HepG2 (cell line): ENCODE measurements around the gene C11orf21. TPM values are rescaled to one million over a fixed set of nuclear protein-coding genes. Genes with fewer than 3 reads are reported as not detected.

Source experiments
- ATAC-seq: fragments of 200-7000 bp; cut with Tn5 transposase; 3 replicates; pipeline ENCODE4 v1.9.1; 2020; ENCODE audit warnings: mild to moderate bottlenecking, moderate library complexity
- BruUV-seq: library from RNA; stranded (reverse); fragments of 400-500 nt; replicated peaks from 2 replicates; lab custom pipeline; 2021; lab: Mats Ljungman, UMichigan
- CTCF ChIA-PET: fragments of 300-600 bp; formaldehyde crosslinking; extraction: SDS; loops from one replicate; lab custom pipeline; 2021; ENCODE audit warnings: low total read pairs, inconsistent platforms, low intra/inter-chr PET ratio; lab: Yijun Ruan, JAX
- POLR2A ChIA-PET: fragments of 350-600 bp; sonication (Branson Sonifier 250); formaldehyde crosslinking; loops from one replicate; lab custom pipeline; 2020; ENCODE audit warnings: antibody characterized with exemption, inconsistent platforms; lab: Yijun Ruan, JAX
- DNase-seq: peaks from one replicate; pipeline ENCODE4 v3.0.0-alpha.2; 2015; ENCODE audit warnings: low spot score
- FAIRE-seq: peaks from 3 replicates; lab custom pipeline; 2011; peaks lifted over from hg19 to GRCh38; lab: Jason Lieb, UNC
- H2AFZ ChIP-seq: one replicate; pipeline ENCODE4 v1.6.1; 2011; ENCODE audit warnings: low read length, inconsistent platforms
- H3K27ac ChIP-seq: fragments of 300-600 bp; 3 replicates; pipeline ENCODE4 v1.8.0; 2011; ENCODE audit warnings: mixed run types, mild to moderate bottlenecking, mixed read lengths, low read length, inconsistent platforms; ENCODE audit not compliant: insufficient read depth; ENCODE audit errors: extremely low read length
- H3K27me3 ChIP-seq, 2 experiments: fragments of 200-600 bp in 1 of 2; 2 replicates in 1 of 2; 3 replicates in 1 of 2; pipeline versions ENCODE4 v1.6.0 to v1.8.0; 2011; ENCODE audit warnings: low read length in 2 of 2, mild to moderate bottlenecking in 2 of 2, moderate library complexity in 2 of 2, inconsistent platforms in 1 of 2; ENCODE audit not compliant: insufficient read depth in 2 of 2, control insufficient read depth in 1 of 2
- H3K36me3 ChIP-seq, 2 experiments: fragments of 200-600 bp in 1 of 2; replicated peaks in 1 of 2; 2 replicates in 1 of 2; 3 replicates in 1 of 2; pipeline versions ENCODE4 v1.5.1 to v1.8.0; 2011; ENCODE audit warnings: low read length in 2 of 2, inconsistent platforms in 1 of 2; ENCODE audit not compliant: insufficient read depth in 2 of 2, control insufficient read depth in 1 of 2
- H3K4me1 ChIP-seq: 2 replicates; pipeline ENCODE4 v1.5.1; 2012; ENCODE audit warnings: low read length, inconsistent platforms; ENCODE audit not compliant: insufficient read depth
- H3K4me2 ChIP-seq: 2 replicates; pipeline ENCODE4 v1.6.0; 2011; ENCODE audit warnings: low read depth, low read length, inconsistent platforms
- H3K4me3 ChIP-seq, 3 experiments: fragments of 200-600 bp in 1 of 3; sonication (generic), shearing (Covaris generic) in 1 of 3; replicated peaks in 1 of 3; 2 replicates each; pipeline ENCODE4 v1.5.1; 2011 to 2016; ENCODE audit warnings: low read length in 3 of 3, inconsistent platforms in 2 of 3, low read depth in 2 of 3, mild to moderate bottlenecking in 2 of 3, control low read depth in 1 of 3, mixed read lengths in 1 of 3; ENCODE audit not compliant: insufficient read depth in 1 of 3
- H3K79me2 ChIP-seq: one replicate; pipeline ENCODE4 v1.6.1; 2011; ENCODE audit warnings: low read length, inconsistent platforms; ENCODE audit not compliant: insufficient read depth
- H3K9ac ChIP-seq: 2 replicates; pipeline ENCODE4 v1.6.0; 2011; ENCODE audit warnings: mild to moderate bottlenecking, low read depth, low read length, inconsistent platforms; ENCODE audit not compliant: insufficient read depth
- H3K9me3 ChIP-seq: 2 replicates; pipeline ENCODE4 v1.5.1; 2012; ENCODE audit warnings: mild to moderate bottlenecking, low read length
- H4K20me1 ChIP-seq: 2 replicates; pipeline ENCODE4 v1.6.0; 2011; ENCODE audit warnings: inconsistent platforms, mild to moderate bottlenecking, low read length, moderate library complexity; ENCODE audit not compliant: insufficient read depth
- GLI4 ChIP-seq: sonication (generic); formaldehyde crosslinking; IDR thresholded peaks from 2 replicates; pipeline ENCODE4 v1.5.1; 2020; ENCODE audit warnings: missing genetic modification reagents, mild to moderate bottlenecking, moderate library complexity, borderline replicate concordance
- JUNB ChIP-seq: sonication (generic); formaldehyde crosslinking; IDR thresholded peaks from 2 replicates; pipeline ENCODE4 v1.8.0; 2022; ENCODE audit warnings: missing genetic modification reagents, mild to moderate bottlenecking, borderline replicate concordance
- MEF2D ChIP-seq: sonication (generic); formaldehyde crosslinking; IDR thresholded peaks from 2 replicates; pipeline ENCODE4 v1.5.1; 2020; ENCODE audit warnings: mild to moderate bottlenecking, missing genetic modification reagents
- ZNF12 ChIP-seq: sonication (generic); formaldehyde crosslinking; IDR thresholded peaks from 2 replicates; pipeline ENCODE4 v1.5.0; 2020; ENCODE audit warnings: missing genetic modification reagents
- ZNF318 ChIP-seq: sonication (generic); formaldehyde crosslinking; IDR thresholded peaks from 2 replicates; pipeline ENCODE4 v1.4.0; 2020; ENCODE audit warnings: mild to moderate bottlenecking, missing genetic modification reagents
- whole genome bisulfite sequencing: methylation state at CpG from one replicate; pipeline ENCODE4 v1.1.6; 2017; ENCODE audit warnings: low lambda C conversion rate; 5-methylcytosine and 5-hydroxymethylcytosine counted together
- in situ Hi-C: cut with HindIII; loops from 2 replicates; pipeline ENCODE4 v1.10.0; 2017; ENCODE audit warnings: low pct_unique_long_range_greater_than_20kb; ENCODE audit not compliant: extremely low pct_ligation_motif_present
- intact Hi-C: fragments of 100-400 bp; cut with micrococcal nuclease; formaldehyde crosslinking; loops from one replicate; pipeline ENCODE4 v1.10.0; 2022; ENCODE audit not compliant: unreplicated experiment
- polyA plus RNA-seq, 8 experiments: library from polyadenylated mRNA; depleted of rRNA in 3 of 8; stranded (reverse) in 7 of 8; unstranded in 1 of 8; fragments of >200 nt; fragmentation: Illumina TruSeq in 4 of 8; extraction: Trizol in 4 of 8; gene quantifications; 2 replicates each; pipeline versions ENCODE4 v1.2.1 to v1.2.3, GENCODE V29; 2011 to 2016; ENCODE audit warnings: low read depth in 4 of 8, missing spikeins in 1 of 8, mixed read lengths in 1 of 8; ENCODE audit not compliant: insufficient read depth in 1 of 8
- total RNA-seq, 5 experiments: library from RNA; depleted of rRNA; stranded (reverse); fragments of >200 nt; fragmentation: Illumina TruSeq; extraction: Trizol; gene quantifications; 2 replicates each; pipeline ENCODE4 v1.2.3, GENCODE V29; 2016; ENCODE audit warnings: low read depth in 1 of 5

Gene C11orf21
- total and polyA plus RNA-seq, 2 of the 13 experiments (the other 11 are each of a cell fraction or from before 2014, with no cell fraction given) = 0.08 TPM; not detected in 1

- TF ChIP-seq ZNF318 (CRISPR knock-in tag) (no peak), GLI4 (no peak), MEF2D (CRISPR knock-in tag) (no peak), ZNF12 (CRISPR knock-in tag) (no peak)
These were observed 49.7 kb downstream of the C11orf21 start (continued) for GRCh38 chr11:2252018-2252417.

GRCh38 chr11:2251138-2251537 is 50.6 kb downstream of the C11orf21 start:
- ATAC-seq = no peak
- WGBS = 30% methylated on average over 6 of the region's 6 CpGs
- Histone ChIP-seq H3K4me3 (no peak overlapping the region), H3K9ac (no peak overlapping the region), H3K9me3 (no peaks in the 10 kb centered on the region), H2AFZ (no peak overlapping the region), H3K79me2 (no peaks in the 10 kb centered on the region), H4K20me1 (no peaks in the 10 kb centered on the region), H3K36me3 (no peaks in the 10 kb centered on the region), H3K4me2 (no peak overlapping the region), H3K27ac (no peak overlapping the region), H3K27me3 (peaks cover 6 to 51% of the 10 kb centered on the region in 2 experiments), H3K4me1 (no peaks in the 10 kb centered on the region)
- FAIRE-seq = no peak
- POLR2A ChIA-PET = interaction anchor here (1.8 kb wide), 1 partner anchor 40 kb away, joined by 5 read pairs; no protein-coding TSS in a partner anchor
- no peak for DNase-seq
- in situ Hi-C loops (no loop called here), intact Hi-C loops (no loop called here)
- BruUV-seq = no TSS peak
- CTCF ChIA-PET = no interaction called here
- no peak for TF ChIP-seq JUNB
